Measurements from ENCODE around the gene TCTN3.
"Not testable (repeated sequence)": the region's sequence is repeated elsewhere in the genome, so short reads cannot be mapped to it uniquely, and the experiment has no call there.

The TCTN3 gene

GRCh38 chr10:95693668-95694534, at the start of gene TCTN3:
TCTN3 (minus strand) TSS chr10:95693927; CDS start chr10:95693899, 28 bp downstream.
- TF ChIP-seq CTCF (IDR thresholded peaks at IDR 0.05; ENCODE audit: low read depth, low read length, missing control alignments): peak; percentile 99
- DNase-seq (ENCODE audit: low read depth): peak; percentile 99
- in situ Hi-C loops (cut with HindIII; ENCODE audit: low sequenced_read_pairs): no loop called here
- H3K4me3 ChIP-seq (ENCODE audit: low read depth, low read length): peak within 1 kb of the TSS; percentile 88

GRCh38 chr10:95742962-95743535, 49.3 kb upstream of the TCTN3 start:
- no peak for TF ChIP-seq CTCF (IDR thresholded peaks at IDR 0.05; ENCODE audit: low read depth, low read length, missing control alignments)
- in situ Hi-C loops (cut with HindIII; ENCODE audit: low sequenced_read_pairs): no loop called here
- DNase-seq (ENCODE audit: low read depth): no peak
- no peak overlapping the region for H3K4me3 ChIP-seq (ENCODE audit: low read depth, low read length)

- peak; percentile 22 for DNase-seq (ENCODE audit: low read depth)
- no peak for TF ChIP-seq CTCF (IDR thresholded peaks at IDR 0.05; ENCODE audit: low read depth, low read length, missing control alignments)
- in situ Hi-C loops (cut with HindIII; ENCODE audit: low sequenced_read_pairs): no loop called here
These were observed 48.8 kb upstream of the TCTN3 start for GRCh38 chr10:95742485-95742884.

GRCh38 chr10:95741807-95742467, 48.2 kb upstream of the TCTN3 start:
- TF ChIP-seq CTCF (IDR thresholded peaks at IDR 0.05; ENCODE audit: low read depth, low read length, missing control alignments): no peak
- DNase-seq (ENCODE audit: low read depth): no peak
- in situ Hi-C loops (cut with HindIII; ENCODE audit: low sequenced_read_pairs): no loop called here
- no peak overlapping the region for H3K4me3 ChIP-seq (ENCODE audit: low read depth, low read length)

More at GRCh38 chr10:95742485-95742884, 48.8 kb upstream of the TCTN3 start:
- H3K4me3 ChIP-seq (ENCODE audit: low read depth, low read length): no peak overlapping the region

GRCh38 chr10:95739056-95739455, 45.3 kb upstream of the TCTN3 start:
- no peak overlapping the region for H3K4me3 ChIP-seq (ENCODE audit: low read depth, low read length)
- in situ Hi-C loops (cut with HindIII; ENCODE audit: low sequenced_read_pairs): no loop called here
- no peak for DNase-seq (ENCODE audit: low read depth)
- TF ChIP-seq CTCF (IDR thresholded peaks at IDR 0.05; ENCODE audit: low read depth, low read length, missing control alignments): no peak

GRCh38 chr10:95732907-95733306, 39.2 kb upstream of the TCTN3 start:
- in situ Hi-C loops (cut with HindIII; ENCODE audit: low sequenced_read_pairs); H3K4me3 ChIP-seq (ENCODE audit: low read depth, low read length); DNase-seq (ENCODE audit: low read depth): not testable (repeated sequence)

Data from astrocyte of the cerebellum (primary cell).